ENCODE results near the gene PERM1.
"Not testable (repeated sequence)": the region's sequence is repeated elsewhere in the genome, so short reads cannot be mapped to it uniquely, and the experiment has no call there.

The PERM1 gene

GRCh38 chr1:993379-993995 is 11.6 kb upstream of the PERM1 start:
- no peak for TF ChIP-seq CTCF (IDR thresholded peaks at IDR 0.05; ENCODE audit: low read length, missing control alignments)
- no peak for DNase-seq (ENCODE audit: low read depth)
- no peak overlapping the region for H3K4me3 ChIP-seq (replicated peaks; ENCODE audit: low read depth, low read length)

GRCh38 chr1:992362-992761 is 10.5 kb upstream of the PERM1 start:
- no peak for DNase-seq (ENCODE audit: low read depth)
- H3K4me3 ChIP-seq (replicated peaks; ENCODE audit: low read depth, low read length) = no peak overlapping the region
- TF ChIP-seq CTCF (IDR thresholded peaks at IDR 0.05; ENCODE audit: low read length, missing control alignments) = no peak

- no peak for TF ChIP-seq CTCF (IDR thresholded peaks at IDR 0.05; ENCODE audit: low read length, missing control alignments)
- no peak overlapping the region for H3K4me3 ChIP-seq (replicated peaks; ENCODE audit: low read depth, low read length)
- DNase-seq (ENCODE audit: low read depth) = no peak
Observed at GRCh38 chr1:991895-992294, 10.0 kb upstream of the PERM1 start.

- H3K4me3 ChIP-seq (replicated peaks; ENCODE audit: low read depth, low read length); DNase-seq (ENCODE audit: low read depth): not testable (repeated sequence)
Observed at GRCh38 chr1:991275-991674, 9.4 kb upstream of the PERM1 start.

GRCh38 chr1:988061-988460 is 6.2 kb upstream of the PERM1 start:
- not testable (repeated sequence) for DNase-seq (ENCODE audit: low read depth); H3K4me3 ChIP-seq (replicated peaks; ENCODE audit: low read depth, low read length)

- no peak for DNase-seq (ENCODE audit: low read depth)
- no peak overlapping the region for H3K4me3 ChIP-seq (replicated peaks; ENCODE audit: low read depth, low read length)
- TF ChIP-seq CTCF (IDR thresholded peaks at IDR 0.05; ENCODE audit: low read length, missing control alignments) = no peak
Observed at GRCh38 chr1:985126-985525, 3.2 kb upstream of the PERM1 start.

GRCh38 chr1:984476-984814 is 2.6 kb upstream of the PERM1 start:
- DNase-seq (ENCODE audit: low read depth) = no peak
- TF ChIP-seq CTCF (IDR thresholded peaks at IDR 0.05; ENCODE audit: low read length, missing control alignments) = no peak
- peak overlapping the region; percentile 1 for H3K4me3 ChIP-seq (replicated peaks; ENCODE audit: low read depth, low read length)

- DNase-seq (ENCODE audit: low read depth) = no peak
- H3K4me3 ChIP-seq (replicated peaks; ENCODE audit: low read depth, low read length) = peak overlapping the region; percentile 1
- peak; percentile 60 for TF ChIP-seq CTCF (IDR thresholded peaks at IDR 0.05; ENCODE audit: low read length, missing control alignments)
Observed at GRCh38 chr1:983798-984475, 2.0 kb upstream of the PERM1 start.

Data from fibroblast of pulmonary artery (primary cell).